Measurements from ENCODE around the gene DDX25. TPM values are rescaled to one million over a fixed set of nuclear protein-coding genes. Genes with fewer than 3 reads are reported as not detected.

DDX25 gene
- total and polyA plus RNA-seq, 2 of the 13 experiments (the other 11 are each of a cell fraction or from before 2014, with no cell fraction given) = 0.17 to 0.29 TPM

GRCh38 chr11:125934473-125934872, 30.2 kb downstream of the DDX25 start:
- H3K4me3 ChIP-seq (replicated peaks in 1 of 3; ENCODE audit: insufficient read depth in 1 of 3, low read depth in 2 of 3, low read length in 3 of 3) = no peak overlapping the region
- no TSS peak for BruUV-seq (replicated peaks)
- DNase-seq (ENCODE audit: low spot score) (no peak), ATAC-seq (no peak), FAIRE-seq (no peak)
- intact Hi-C loops (cut with micrococcal nuclease; ENCODE audit: unreplicated experiment) = no loop called here
- H3K36me3 ChIP-seq (replicated peaks in 1 of 2; ENCODE audit: control insufficient read depth in 1 of 2, insufficient read depth in 2 of 2, low read length in 2 of 2) = no peaks in the 10 kb centered on the region
- 25% methylated on average over 8 of the region's 8 CpGs for WGBS (ENCODE audit: low lambda C conversion rate)
- no peak overlapping the region for H3K27ac ChIP-seq (ENCODE audit: extremely low read length, insufficient read depth, low read length)
- no peaks in the 10 kb centered on the region for H3K79me2 ChIP-seq (ENCODE audit: insufficient read depth, low read length)
- H3K27me3 ChIP-seq (ENCODE audit: control insufficient read depth in 1 of 2, insufficient read depth in 2 of 2, low read length in 2 of 2) = 0 out of 5 replicates have a peak, but pooled peaks cover 0 to 8% of the 10 kb centered on the region in 2 experiments
- TF ChIP-seq PCBP2 (optimal IDR thresholded peaks at IDR 0.05; ENCODE audit: low read depth, low read length, poor library complexity, severe bottlenecking) = no peak
- TF ChIP-seq SOX13 (IDR thresholded peaks at IDR 0.05) = no peak
- TF ChIP-seq SOX13 (CRISPR knock-in tag; conservative IDR thresholded peaks at IDR 0.05 in 1 of 2, IDR thresholded peaks at IDR 0.05 in 1 of 2) = peak in 1 of 2 experiments; percentile 57; a peak in 2 of 4 replicates
- peaks cover 26% of the 10 kb centered on the region for H3K4me1 ChIP-seq (ENCODE audit: insufficient read depth, low read length)
- no peak overlapping the region for H3K4me2 ChIP-seq (ENCODE audit: low read depth, low read length)
- ChIA-PET POLR2A (no interaction called here), CTCF (ENCODE audit: low intra/inter-chr PET ratio, low total read pairs) (no interaction called here)
- no peak overlapping the region for H2AFZ ChIP-seq (ENCODE audit: low read length)
- no peaks in the 10 kb centered on the region for H3K9me3 ChIP-seq (ENCODE audit: low read length)
- no peaks in the 10 kb centered on the region for H4K20me1 ChIP-seq (ENCODE audit: insufficient read depth, low read length)
- no peak overlapping the region for H3K9ac ChIP-seq (ENCODE audit: insufficient read depth, low read depth, low read length)
- in situ Hi-C loops (cut with HindIII; ENCODE audit: extremely low pct_ligation_motif_present, low pct_unique_long_range_greater_than_20kb) = no loop called here

DNA sequence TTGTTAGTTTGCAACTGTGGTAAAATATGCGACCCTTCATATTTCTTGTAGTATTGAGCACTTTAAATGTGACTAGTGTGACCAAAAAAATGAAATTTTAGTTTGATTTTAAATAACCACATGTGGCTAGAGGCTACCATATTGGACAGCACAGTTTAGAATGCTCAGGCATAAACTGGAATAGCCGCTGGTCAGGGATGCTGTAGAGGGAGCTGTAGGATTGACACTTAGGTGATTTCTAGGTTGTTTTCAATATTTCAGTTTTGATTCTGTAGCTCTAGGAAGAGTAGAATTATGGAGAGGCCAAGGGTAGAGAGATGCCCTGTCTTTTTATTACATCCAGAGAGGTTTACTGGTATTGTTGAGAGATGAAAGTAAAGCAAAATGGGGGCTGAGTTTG, 30.7 kb downstream of the DDX25 start:
- Histone ChIP-seq H2AFZ (ENCODE audit: low read length) (no peak overlapping the region), H3K27ac (ENCODE audit: extremely low read length, insufficient read depth, low read length) (no peak overlapping the region), H3K4me2 (ENCODE audit: low read depth, low read length) (peak overlapping the region; percentile 34; the same call in 1 of the 2 replicates), H3K4me3 (replicated peaks in 1 of 3; ENCODE audit: insufficient read depth in 1 of 3, low read depth in 2 of 3, low read length in 3 of 3) (no peak overlapping the region), H3K27me3 (ENCODE audit: control insufficient read depth in 1 of 2, insufficient read depth in 2 of 2, low read length in 2 of 2) (0 out of 5 replicates have a peak, but pooled peaks cover 0 to 8% of the 10 kb centered on the region in 2 experiments), H3K9me3 (ENCODE audit: low read length) (no peaks in the 10 kb centered on the region), H3K4me1 (ENCODE audit: insufficient read depth, low read length) (peaks cover 21% of the 10 kb centered on the region), H3K36me3 (replicated peaks in 1 of 2; ENCODE audit: control insufficient read depth in 1 of 2, insufficient read depth in 2 of 2, low read length in 2 of 2) (no peaks in the 10 kb centered on the region), H3K9ac (ENCODE audit: insufficient read depth, low read depth, low read length) (no peak overlapping the region), H4K20me1 (ENCODE audit: insufficient read depth, low read length) (no peaks in the 10 kb centered on the region), H3K79me2 (ENCODE audit: insufficient read depth, low read length) (no peaks in the 10 kb centered on the region)
- BruUV-seq (replicated peaks) = no TSS peak
- peak; percentile 81 for ATAC-seq
- TF ChIP-seq STAG1 (CRISPR knock-in tag; IDR thresholded peaks at IDR 0.05) = peak; percentile 58
- TF ChIP-seq ZNF503 (CRISPR knock-in tag; IDR thresholded peaks at IDR 0.05) = no peak
- TF ChIP-seq KDM6A (CRISPR knock-in tag; IDR thresholded peaks at IDR 0.05; ENCODE audit: low read depth) = no peak
- TF ChIP-seq ZNF644 (CRISPR knock-in tag; IDR thresholded peaks at IDR 0.05; ENCODE audit: low read depth) = peak; percentile 22; the same call in 1 of the 2 replicates
- TF ChIP-seq, protein P1, sequence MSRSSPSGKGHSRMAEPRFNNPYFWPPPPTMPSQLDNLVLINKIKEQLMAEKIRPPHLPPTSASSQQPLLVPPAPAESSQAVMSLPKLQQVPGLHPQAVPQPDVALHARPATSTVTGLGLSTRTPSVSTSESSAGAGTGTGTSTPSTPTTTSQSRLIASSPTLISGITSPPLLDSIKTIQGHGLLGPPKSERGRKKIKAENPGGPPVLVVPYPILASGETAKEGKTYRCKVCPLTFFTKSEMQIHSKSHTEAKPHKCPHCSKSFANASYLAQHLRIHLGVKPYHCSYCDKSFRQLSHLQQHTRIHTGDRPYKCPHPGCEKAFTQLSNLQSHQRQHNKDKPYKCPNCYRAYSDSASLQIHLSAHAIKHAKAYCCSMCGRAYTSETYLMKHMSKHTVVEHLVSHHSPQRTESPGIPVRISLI (CRISPR knock-in tag; IDR thresholded peaks at IDR 0.05; ENCODE audit: borderline replicate concordance) = no peak
- TF ChIP-seq ZNF30 (CRISPR knock-in tag; IDR thresholded peaks at IDR 0.05) = no peak
- no peak for TF ChIP-seq SAFB2 (CRISPR knock-in tag; IDR thresholded peaks at IDR 0.05; ENCODE audit: borderline replicate concordance, low read depth)
- TF ChIP-seq TFAP4 (IDR thresholded peaks at IDR 0.05; ENCODE audit: borderline replicate concordance, low read depth) = no peak
- TF ChIP-seq, protein P2, sequence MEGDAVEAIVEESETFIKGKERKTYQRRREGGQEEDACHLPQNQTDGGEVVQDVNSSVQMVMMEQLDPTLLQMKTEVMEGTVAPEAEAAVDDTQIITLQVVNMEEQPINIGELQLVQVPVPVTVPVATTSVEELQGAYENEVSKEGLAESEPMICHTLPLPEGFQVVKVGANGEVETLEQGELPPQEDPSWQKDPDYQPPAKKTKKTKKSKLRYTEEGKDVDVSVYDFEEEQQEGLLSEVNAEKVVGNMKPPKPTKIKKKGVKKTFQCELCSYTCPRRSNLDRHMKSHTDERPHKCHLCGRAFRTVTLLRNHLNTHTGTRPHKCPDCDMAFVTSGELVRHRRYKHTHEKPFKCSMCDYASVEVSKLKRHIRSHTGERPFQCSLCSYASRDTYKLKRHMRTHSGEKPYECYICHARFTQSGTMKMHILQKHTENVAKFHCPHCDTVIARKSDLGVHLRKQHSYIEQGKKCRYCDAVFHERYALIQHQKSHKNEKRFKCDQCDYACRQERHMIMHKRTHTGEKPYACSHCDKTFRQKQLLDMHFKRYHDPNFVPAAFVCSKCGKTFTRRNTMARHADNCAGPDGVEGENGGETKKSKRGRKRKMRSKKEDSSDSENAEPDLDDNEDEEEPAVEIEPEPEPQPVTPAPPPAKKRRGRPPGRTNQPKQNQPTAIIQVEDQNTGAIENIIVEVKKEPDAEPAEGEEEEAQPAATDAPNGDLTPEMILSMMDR (CRISPR knock-in tag; IDR thresholded peaks at IDR 0.05) = peak; percentile 49
- in situ Hi-C loops (cut with HindIII; ENCODE audit: extremely low pct_ligation_motif_present, low pct_unique_long_range_greater_than_20kb) (no loop called here), intact Hi-C loops (cut with micrococcal nuclease; ENCODE audit: unreplicated experiment) (no loop called here)
- FAIRE-seq = no peak
- no peak for DNase-seq (ENCODE audit: low spot score)
- WGBS (ENCODE audit: low lambda C conversion rate) = 19% methylated on average over 2 of the region's 2 CpGs
- CTCF ChIA-PET (ENCODE audit: low intra/inter-chr PET ratio, low total read pairs) = no interaction called here
- POLR2A ChIA-PET = no interaction called here
